B cell (primary cell): Measurements from ENCODE around the gene COL25A1.

Source experiments
- CTCF ChIP-seq: fragments of 200-600 bp; IDR thresholded peaks from one replicate; pipeline ENCODE4 v1.8.0; 2022; ENCODE audit warnings: antibody characterized with exemption, mild to moderate bottlenecking
- EZH2 ChIP-seq: IDR thresholded peaks from 2 replicates; pipeline ENCODE4 v1.6.1; 2012; ENCODE audit warnings: borderline replicate concordance, low read depth, mild to moderate bottlenecking, moderate library complexity, low read length; ENCODE audit not compliant: insufficient read depth, poor library complexity, severe bottlenecking

GRCh38 chr4:109207061-109207460 is 95.4 kb downstream of the COL25A1 start:
- no peak for TF ChIP-seq CTCF
- TF ChIP-seq EZH2 = no peak
